Mesenchymal stem cell (in vitro differentiated cells and primary cell): Measurements from ENCODE around the gene JMJD7.

ENCODE experiments used
- DNase-seq: peaks from one replicate; pipeline ENCODE4 v3.0.0-alpha.2; 2013
- H2AFZ ChIP-seq: one replicate; pipeline ENCODE4 v1.6.1; 2013; ENCODE audit warnings: low read depth, mild to moderate bottlenecking, control low read depth, inconsistent platforms, low read length, moderate library complexity
- H2AK5ac ChIP-seq: 2 replicates; pipeline ENCODE4 v1.6.1; 2013; ENCODE audit warnings: low read length, moderate library complexity, mild to moderate bottlenecking, inconsistent platforms; ENCODE audit not compliant: severe bottlenecking
- H2BK120ac ChIP-seq: one replicate; pipeline ENCODE4 v1.6.1; 2013; ENCODE audit warnings: low read depth, mild to moderate bottlenecking, inconsistent platforms, low read length, moderate library complexity
- H2BK12ac ChIP-seq, 2 experiments: one replicate each; pipeline ENCODE4 v1.6.1; 2013; ENCODE audit warnings: inconsistent platforms in 2 of 2, low read length in 2 of 2, mild to moderate bottlenecking in 2 of 2, moderate library complexity in 2 of 2, control low read depth in 1 of 2
- H2BK15ac ChIP-seq: one replicate; pipeline ENCODE4 v1.6.1; 2013; ENCODE audit warnings: mild to moderate bottlenecking, low read depth, inconsistent platforms; ENCODE audit not compliant: poor library complexity, severe bottlenecking
- H2BK5ac ChIP-seq: 2 replicates; pipeline ENCODE4 v1.6.1; 2013; ENCODE audit warnings: low read depth, mild to moderate bottlenecking, low read length, control low read depth, inconsistent platforms; ENCODE audit not compliant: poor library complexity, severe bottlenecking
- H3K14ac ChIP-seq, 2 experiments: one replicate each; pipeline ENCODE4 v1.6.1; 2013; ENCODE audit warnings: inconsistent platforms in 2 of 2, low read length in 2 of 2, control low read depth in 1 of 2, mild to moderate bottlenecking in 1 of 2, moderate library complexity in 1 of 2
- H3K18ac ChIP-seq, 2 experiments: one replicate each; pipeline ENCODE4 v1.6.1; 2013; ENCODE audit warnings: inconsistent platforms in 2 of 2, low read length in 2 of 2, control low read depth in 1 of 2, low read depth in 1 of 2, mild to moderate bottlenecking in 1 of 2
- H3K23ac ChIP-seq, 2 experiments: one replicate each; pipeline ENCODE4 v1.6.1; 2013; ENCODE audit warnings: inconsistent platforms in 2 of 2, low read length in 2 of 2, mild to moderate bottlenecking in 2 of 2, moderate library complexity in 2 of 2, control low read depth in 1 of 2
- H3K27ac ChIP-seq: 2 replicates; pipeline ENCODE4 v1.5.1; 2013; ENCODE audit warnings: mild to moderate bottlenecking, moderate library complexity, low read length, control low read depth, inconsistent platforms; ENCODE audit not compliant: poor library complexity, severe bottlenecking
- H3K27me3 ChIP-seq, 2 experiments: 2 replicates each; pipeline versions ENCODE4 v1.6.1 to v1.7.0; 2013; ENCODE audit warnings: low read length in 2 of 2, mild to moderate bottlenecking in 2 of 2, moderate library complexity in 2 of 2, control low read depth in 1 of 2, inconsistent platforms in 1 of 2; ENCODE audit not compliant: control insufficient read depth in 1 of 2, insufficient read depth in 1 of 2
- H3K36me3 ChIP-seq, 2 experiments: 2 replicates each; pipeline versions ENCODE4 v1.6.1 to v1.7.0; 2013; ENCODE audit warnings: low read length in 2 of 2, control low read depth in 1 of 2, inconsistent platforms in 1 of 2, low read depth in 1 of 2, mild to moderate bottlenecking in 1 of 2; ENCODE audit not compliant: insufficient read depth in 2 of 2, control insufficient read depth in 1 of 2
- H3K4ac ChIP-seq, 2 experiments: one replicate each; pipeline ENCODE4 v1.6.1; 2013; ENCODE audit warnings: inconsistent platforms in 2 of 2, low read length in 2 of 2, mild to moderate bottlenecking in 2 of 2, moderate library complexity in 2 of 2, control low read depth in 1 of 2, low read depth in 1 of 2
- H3K4me1 ChIP-seq: 2 replicates; pipeline ENCODE4 v1.6.1; 2013; ENCODE audit warnings: low read depth, low read length, control low read depth; ENCODE audit not compliant: control insufficient read depth, insufficient read depth
- H3K4me2 ChIP-seq: 2 replicates; pipeline ENCODE4 v1.6.1; 2013; ENCODE audit warnings: low read length, mild to moderate bottlenecking, inconsistent platforms; ENCODE audit not compliant: poor library complexity, severe bottlenecking
- H3K4me3 ChIP-seq, 2 experiments: 2 replicates each; pipeline versions ENCODE4 v1.5.1 to v1.7.0; 2013; ENCODE audit warnings: low read length in 2 of 2, mild to moderate bottlenecking in 2 of 2, control low read depth in 1 of 2, low read depth in 1 of 2; ENCODE audit not compliant: insufficient read depth in 1 of 2
- H3K79me1 ChIP-seq: replicated peaks from 2 replicates; pipeline ENCODE4 v1.6.1; 2013; ENCODE audit warnings: mild to moderate bottlenecking, control low read depth, low read length, inconsistent platforms; ENCODE audit not compliant: poor library complexity, severe bottlenecking
- H3K9ac ChIP-seq: 2 replicates; pipeline ENCODE4 v1.7.0; 2013; ENCODE audit warnings: mild to moderate bottlenecking, low read length, moderate library complexity
- H3K9me3 ChIP-seq: 2 replicates; pipeline ENCODE4 v1.7.0; 2013; ENCODE audit warnings: mild to moderate bottlenecking, low read length; ENCODE audit not compliant: control insufficient read depth
- H4K8ac ChIP-seq: one replicate; pipeline ENCODE4 v1.6.1; 2013; ENCODE audit warnings: inconsistent platforms, mild to moderate bottlenecking, low read length, moderate library complexity
- H4K91ac ChIP-seq: one replicate; pipeline ENCODE4 v1.6.1; 2013; ENCODE audit warnings: mild to moderate bottlenecking, low read length, inconsistent platforms
- WGBS: methylation state at CpG from one replicate; pipeline ENCODE4 v1.1.7; 2013; ENCODE audit warnings: mixed read lengths; 5-methylcytosine and 5-hydroxymethylcytosine counted together

Gene JMJD7

DNA sequence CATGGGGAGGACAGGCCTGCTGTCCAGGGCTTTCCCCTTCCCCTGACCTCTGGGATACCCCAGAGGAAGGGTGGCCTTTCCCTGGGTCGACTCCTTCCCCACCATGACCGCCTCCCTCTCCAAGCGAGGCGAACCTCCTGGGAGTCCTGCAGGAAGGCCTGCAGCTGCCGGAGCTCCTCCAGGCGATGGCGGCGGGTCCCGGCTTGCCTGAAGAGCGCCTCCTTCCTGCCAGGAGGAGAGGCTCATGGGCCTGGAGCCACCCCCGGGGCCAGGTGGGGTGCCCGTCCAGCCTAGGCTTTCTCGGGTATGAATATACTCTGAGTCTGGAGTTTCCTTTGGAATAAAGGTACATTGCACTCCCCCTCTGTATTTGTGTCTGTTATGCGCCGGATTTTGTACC, 30.9 kb downstream of the JMJD7 start:
- H3K18ac ChIP-seq = no peak overlapping the region
- H3K4me1 ChIP-seq = peaks cover 13% of the 10 kb centered on the region
- no peak overlapping the region for H2BK12ac ChIP-seq
- no peak overlapping the region for H4K91ac ChIP-seq
- no peak overlapping the region for H3K4ac ChIP-seq
- no peaks in the 10 kb centered on the region for H3K79me1 ChIP-seq
- peaks cover 0 to 64% of the 10 kb centered on the region in 2 experiments for H3K27me3 ChIP-seq
- 91% methylated on average over 15 of the region's 15 CpGs for WGBS
- peak overlapping the region in 1 of 2 experiments; percentile 21 for H3K14ac ChIP-seq
- H3K23ac ChIP-seq = no peak overlapping the region
- no peak overlapping the region for H3K4me2 ChIP-seq
- H3K9ac ChIP-seq = no peak overlapping the region
- no peak overlapping the region for H2AFZ ChIP-seq
- no peak overlapping the region for H2BK15ac ChIP-seq
- H4K8ac ChIP-seq = no peak overlapping the region
- no peaks in the 10 kb centered on the region for H3K9me3 ChIP-seq
- H3K4me3 ChIP-seq = no peak overlapping the region
- no peak for DNase-seq
- no peak overlapping the region for H3K27ac ChIP-seq
- peaks cover 0 to 61% of the 10 kb centered on the region in 2 experiments for H3K36me3 ChIP-seq
- H2AK5ac ChIP-seq = no peak overlapping the region
- no peak overlapping the region for H2BK120ac ChIP-seq
- no peak overlapping the region for H2BK5ac ChIP-seq

DNA sequence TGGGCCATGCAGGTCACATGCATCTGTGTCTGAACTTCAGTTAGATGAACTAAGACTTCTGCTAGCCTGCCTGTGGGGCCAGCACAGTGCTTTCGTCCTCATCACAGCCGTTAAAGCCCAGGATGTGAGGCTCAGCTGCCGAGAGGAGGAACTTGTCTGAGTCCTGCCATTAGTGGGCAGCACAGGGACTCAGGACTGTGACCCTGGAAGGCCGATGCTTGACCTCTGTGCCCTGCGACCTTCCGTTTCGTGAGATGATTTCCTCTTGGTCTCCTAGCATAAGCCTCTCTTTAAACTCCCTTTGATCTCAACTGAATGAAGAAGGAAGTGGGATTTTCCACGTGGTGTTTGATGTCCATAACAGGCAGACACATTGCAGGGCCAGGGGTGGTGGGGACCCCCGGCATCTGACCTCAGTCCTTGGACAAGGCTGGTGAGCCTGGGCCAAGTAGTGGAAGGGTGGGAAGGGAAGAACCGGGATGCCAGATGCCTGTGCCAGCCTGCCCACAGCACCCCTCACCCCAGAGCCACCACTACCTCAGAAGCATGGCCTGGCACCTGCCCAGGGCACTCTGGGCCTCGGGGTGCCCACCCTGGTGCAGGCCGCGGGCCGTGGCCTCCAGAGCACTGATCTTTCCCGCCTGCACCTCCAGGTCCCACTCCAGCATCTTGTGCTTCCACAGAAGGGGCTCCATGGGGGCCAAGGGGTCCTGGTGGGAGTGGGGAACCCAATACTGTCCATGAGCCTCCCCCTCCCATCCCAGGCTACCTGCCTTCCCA, 32.3 kb downstream of the JMJD7 start:
- Histone ChIP-seq H3K27ac (no peak overlapping the region), H4K8ac (no peak overlapping the region), H3K4me1 (peaks cover 8% of the 10 kb centered on the region), H3K4ac (no peak overlapping the region), H3K4me3 (no peak overlapping the region), H3K9me3 (no peaks in the 10 kb centered on the region), H2BK5ac (no peak overlapping the region), H2BK120ac (no peak overlapping the region), H3K79me1 (no peaks in the 10 kb centered on the region), H3K36me3 (peaks cover 0 to 54% of the 10 kb centered on the region in 2 experiments), H2BK15ac (no peak overlapping the region), H3K9ac (no peak overlapping the region), H3K23ac (no peak overlapping the region), H3K14ac (no peak overlapping the region), H4K91ac (no peak overlapping the region), H2AFZ (no peak overlapping the region), H2AK5ac (no peak overlapping the region), H3K27me3 (peaks cover 0 to 63% of the 10 kb centered on the region in 2 experiments), H3K4me2 (no peak overlapping the region), H2BK12ac (no peak overlapping the region), H3K18ac (no peak overlapping the region)
- WGBS = 47% methylated on average over 14 of the region's 15 CpGs
- no peak for DNase-seq

DNA sequence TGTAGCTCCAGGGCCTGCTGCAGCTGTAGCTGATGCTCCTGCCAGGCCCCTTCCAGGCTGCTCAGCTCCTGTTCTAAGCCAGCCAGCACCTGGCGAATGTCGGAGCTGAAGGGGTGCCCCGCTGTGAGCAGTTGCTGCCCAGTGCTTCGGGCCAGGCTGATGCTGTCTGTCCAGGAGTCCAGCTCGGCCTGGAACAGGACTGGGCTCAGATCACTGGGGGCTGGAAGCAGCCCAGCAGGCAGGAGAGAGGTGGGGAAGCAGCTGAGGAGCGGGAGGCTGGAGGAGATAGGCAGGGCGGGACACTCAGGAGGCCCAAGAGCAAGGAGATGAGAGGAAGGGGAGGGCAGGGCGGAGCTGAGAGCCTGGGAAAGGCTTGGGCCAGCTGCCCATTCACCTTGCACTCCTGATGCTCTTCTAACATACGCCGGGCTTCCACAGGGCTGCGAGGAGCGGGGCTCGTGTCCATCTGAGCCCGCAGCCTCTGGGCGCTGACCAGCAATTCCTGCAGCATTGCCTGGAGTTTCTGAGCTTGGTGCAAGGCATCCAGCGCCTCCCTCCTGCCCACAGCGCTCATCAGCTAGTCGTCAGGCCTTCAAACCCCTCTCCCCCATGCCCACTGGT, 34.0 kb downstream of the JMJD7 start:
- WGBS = 86% methylated on average over 15 of the region's 18 CpGs

DNA sequence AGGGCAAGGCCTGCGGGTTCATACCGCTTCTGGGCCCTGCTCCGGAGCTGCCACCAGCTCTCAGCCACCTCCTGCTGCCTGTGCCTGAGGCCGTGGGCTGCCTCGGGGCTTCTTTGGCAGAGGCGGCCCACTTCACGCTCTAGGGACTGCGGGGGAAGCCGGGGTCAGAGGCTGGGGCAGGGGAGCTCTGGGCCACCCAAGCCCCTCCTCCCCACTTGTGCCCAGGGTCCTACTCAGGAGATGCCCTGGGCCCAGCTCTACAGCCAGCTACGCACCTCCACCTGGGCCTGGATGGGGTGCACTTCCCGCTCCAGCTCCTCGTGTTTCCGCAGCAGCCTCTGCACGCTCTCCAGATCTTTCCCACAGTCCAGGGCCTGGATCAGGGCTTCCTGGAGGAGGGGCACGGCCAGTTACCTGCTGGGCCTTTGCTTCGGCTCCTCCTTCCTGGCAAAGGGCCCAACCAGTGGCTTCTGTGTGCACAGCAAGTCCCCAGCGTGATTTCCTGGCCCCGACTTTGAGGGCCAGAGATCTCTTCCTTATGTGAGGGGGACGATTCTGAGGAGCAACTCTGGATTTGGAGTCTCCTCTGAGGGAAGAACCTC, 34.7 kb downstream of the JMJD7 start:
- no peak overlapping the region for H2BK15ac ChIP-seq

More for the DNA sequence above, 34.0 kb downstream of the JMJD7 start:
- no peak overlapping the region for H2BK15ac ChIP-seq
- DNase-seq = no peak
- no peak overlapping the region for H2BK12ac ChIP-seq
- H3K27me3 ChIP-seq = peaks cover 0 to 47% of the 10 kb centered on the region in 2 experiments
- no peak overlapping the region for H3K9ac ChIP-seq
- H4K91ac ChIP-seq = no peak overlapping the region
- no peak overlapping the region for H4K8ac ChIP-seq
- H2BK120ac ChIP-seq = no peak overlapping the region
- no peaks in the 10 kb centered on the region for H3K79me1 ChIP-seq
- H3K23ac ChIP-seq = no peak overlapping the region
- no peak overlapping the region for H3K27ac ChIP-seq
- H3K18ac ChIP-seq = no peak overlapping the region
- H3K4me3 ChIP-seq = no peak overlapping the region
- H3K36me3 ChIP-seq = peaks cover 0 to 58% of the 10 kb centered on the region in 2 experiments
- H3K14ac ChIP-seq = no peak overlapping the region
- H2AFZ ChIP-seq = no peak overlapping the region
- no peak overlapping the region for H2AK5ac ChIP-seq
- no peak overlapping the region for H3K4ac ChIP-seq
- no peak overlapping the region for H2BK5ac ChIP-seq
- peaks cover 3% of the 10 kb centered on the region for H3K4me1 ChIP-seq
- H3K9me3 ChIP-seq = no peaks in the 10 kb centered on the region
- no peak overlapping the region for H3K4me2 ChIP-seq

More for the DNA sequence above, 34.7 kb downstream of the JMJD7 start:
- Histone ChIP-seq H3K79me1 (no peaks in the 10 kb centered on the region), H2AFZ (no peak overlapping the region), H3K14ac (no peak overlapping the region), H3K4me3 (no peak overlapping the region), H3K27ac (no peak overlapping the region), H3K4ac (no peak overlapping the region), H2BK120ac (no peak overlapping the region), H2AK5ac (no peak overlapping the region), H3K18ac (no peak overlapping the region), H2BK12ac (no peak overlapping the region), H4K8ac (no peak overlapping the region), H3K9ac (no peak overlapping the region), H3K27me3 (peaks cover 0 to 52% of the 10 kb centered on the region in 2 experiments), H2BK5ac (no peak overlapping the region), H3K4me1 (peaks cover 3% of the 10 kb centered on the region), H3K36me3 (peaks cover 0 to 59% of the 10 kb centered on the region in 2 experiments), H4K91ac (no peak overlapping the region), H3K4me2 (no peak overlapping the region), H3K9me3 (no peaks in the 10 kb centered on the region), H3K23ac (no peak overlapping the region)
- DNase-seq = no peak
- 75% methylated on average over 19 of the region's 19 CpGs for WGBS
